ENCODE data around the gene SPDYE16. TPM values are rescaled to one million over a fixed set of nuclear protein-coding genes. Genes with fewer than 3 reads are reported as not detected.
"Not testable (repeated sequence)": the region's sequence is repeated elsewhere in the genome, so short reads cannot be mapped to it uniquely, and the experiment has no call there.

Gene SPDYE16
- polyA plus RNA-seq, 1 donor = 4.5 TPM

- not testable (repeated sequence) for DNase-seq
Observed at GRCh38 chr7:76504351-76505167, 38.5 kb downstream of the SPDYE16 start.

- DNase-seq = not testable (repeated sequence)
Observed at GRCh38 chr7:76503244-76503643, 39.9 kb downstream of the SPDYE16 start.

- not testable (repeated sequence) for DNase-seq
Observed at GRCh38 chr7:76502836-76503235, 40.3 kb downstream of the SPDYE16 start.

GRCh38 chr7:76502224-76502623 lies 40.9 kb downstream of the SPDYE16 start:
- not testable (repeated sequence) for DNase-seq

GRCh38 chr7:76499924-76500241 lies 43.2 kb downstream of the SPDYE16 start:
- DNase-seq = not testable (repeated sequence)

- not testable (repeated sequence) for DNase-seq
Observed at GRCh38 chr7:76499201-76499923, 43.7 kb downstream of the SPDYE16 start.

- not testable (repeated sequence) for DNase-seq
Observed at GRCh38 chr7:76498583-76499200, 44.4 kb downstream of the SPDYE16 start.

- DNase-seq = not testable (repeated sequence)
Observed at GRCh38 chr7:76497918-76498582, 45.0 kb downstream of the SPDYE16 start.

- not testable (repeated sequence) for DNase-seq
Observed at GRCh38 chr7:76495717-76496116, 47.4 kb downstream of the SPDYE16 start.

GRCh38 chr7:76492139-76492538 lies 51.0 kb downstream of the SPDYE16 start:
- not testable (repeated sequence) for DNase-seq

- DNase-seq = not testable (repeated sequence)
Observed at GRCh38 chr7:76487969-76488368, 55.1 kb downstream of the SPDYE16 start.

GRCh38 chr7:76486618-76487017 lies 56.5 kb downstream of the SPDYE16 start:
- not testable (repeated sequence) for DNase-seq

GRCh38 chr7:76485822-76486610 lies 57.1 kb downstream of the SPDYE16 start:
- not testable (repeated sequence) for DNase-seq

GRCh38 chr7:76484456-76484855 lies 58.6 kb downstream of the SPDYE16 start:
- DNase-seq = not testable (repeated sequence)

- not testable (repeated sequence) for DNase-seq
Observed at GRCh38 chr7:76483081-76483480, 60.0 kb downstream of the SPDYE16 start.

GRCh38 chr7:76482660-76483059 lies 60.4 kb downstream of the SPDYE16 start:
- not testable (repeated sequence) for DNase-seq

Other genes starting within 250 kb of the SPDYE16 start
- gene HSPB1, start 240.6 kb downstream of the SPDYE16 start, polyA plus RNA-seq (ENCODE audit: insufficient read length) = 1,886 TPM
- gene YWHAG, start 184.3 kb downstream of the SPDYE16 start, polyA plus RNA-seq (ENCODE audit: insufficient read length) = 199 TPM
- gene SSC4D, start 133.6 kb downstream of the SPDYE16 start, polyA plus RNA-seq (ENCODE audit: insufficient read length) = 0.85 TPM
- 1.2 TPM for gene ZP3, start 118.3 kb downstream of the SPDYE16 start, polyA plus RNA-seq (ENCODE audit: insufficient read length)
- 8.0 TPM for gene DTX2, start 81.6 kb downstream of the SPDYE16 start, polyA plus RNA-seq (ENCODE audit: insufficient read length)
- gene UPK3B, start 32.7 kb downstream of the SPDYE16 start, polyA plus RNA-seq (ENCODE audit: insufficient read length) = 0.26 TPM
- 13.2 TPM for gene POMZP3, start 84.0 kb upstream of the SPDYE16 start, polyA plus RNA-seq (ENCODE audit: insufficient read length)